Adipose tissue (tissue), 3 donors: ENCODE measurements around the gene UPK1A. TPM values are rescaled to one million over a fixed set of nuclear protein-coding genes. Genes with fewer than 3 reads are reported as not detected.
"Not testable (repeated sequence)": the region's sequence is repeated elsewhere in the genome, so short reads cannot be mapped to it uniquely, and the experiment has no call there.

ENCODE experiments used
- H3K27ac ChIP-seq: one replicate; pipeline ENCODE4 v1.5.1; 2013; ENCODE audit warnings: low read depth, low read length
- WGBS, 3 donors: extraction: QIAGEN DNeasy Blood & Tissue Kit; methylation state at CpG; one replicate each; pipeline ENCODE4 v1.1.7; 2013; 5-methylcytosine and 5-hydroxymethylcytosine counted together
- polyA plus RNA-seq, 3 donors: library from polyadenylated mRNA; stranded (reverse); fragments of 200-250 nt; gene quantifications; one replicate each; pipeline ENCODE4 v1.2.3, GENCODE V29; 2013
- donor health status: healthy with polysubstance abuse.
- donor health status: Bipolar disorder and iron deficiency.
- donor health status: healthy.

Gene UPK1A
- polyA plus RNA-seq, 3 donors = 0.05 to 0.07 TPM; not detected in 1

DNA sequence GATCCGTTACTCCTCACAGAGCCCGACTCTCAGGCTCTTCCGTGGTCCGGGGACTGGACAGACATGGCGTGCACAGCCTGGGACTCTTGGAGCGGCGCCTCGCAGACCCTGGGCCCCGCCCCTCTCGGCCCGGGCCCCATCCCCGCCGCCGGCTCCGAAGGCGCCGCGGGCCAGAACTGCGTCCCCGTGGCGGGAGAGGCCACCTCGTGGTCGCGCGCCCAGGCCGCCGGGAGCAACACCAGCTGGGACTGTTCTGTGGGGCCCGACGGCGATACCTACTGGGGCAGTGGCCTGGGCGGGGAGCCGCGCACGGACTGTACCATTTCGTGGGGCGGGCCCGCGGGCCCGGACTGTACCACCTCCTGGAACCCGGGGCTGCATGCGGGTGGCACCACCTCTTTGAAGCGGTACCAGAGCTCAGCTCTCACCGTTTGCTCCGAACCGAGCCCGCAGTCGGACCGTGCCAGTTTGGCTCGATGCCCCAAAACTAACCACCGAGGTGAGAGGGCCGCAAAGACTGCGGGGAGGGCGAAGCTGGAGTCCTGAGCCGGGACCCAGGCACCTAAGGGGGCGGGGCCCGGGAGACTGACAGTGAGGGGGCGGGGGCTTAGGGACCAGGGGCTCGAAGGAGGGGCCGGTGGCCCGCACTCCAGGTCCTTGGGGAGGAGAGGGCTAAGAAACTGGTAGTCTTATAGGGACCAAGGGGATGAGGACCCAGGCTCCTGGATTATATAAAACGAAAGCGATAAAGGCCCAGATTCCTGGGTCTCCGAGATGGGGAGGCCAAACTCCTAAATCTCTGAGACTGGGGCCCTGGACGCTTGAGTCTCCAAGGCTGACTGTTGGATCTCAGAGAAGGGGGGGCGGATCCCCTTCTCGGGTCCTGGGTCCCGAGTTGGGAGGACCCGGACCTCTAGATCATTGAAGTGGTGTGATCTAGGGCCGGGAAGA lies 22.8 kb upstream of the UPK1A start:
- no peak overlapping the region for H3K27ac ChIP-seq

DNA sequence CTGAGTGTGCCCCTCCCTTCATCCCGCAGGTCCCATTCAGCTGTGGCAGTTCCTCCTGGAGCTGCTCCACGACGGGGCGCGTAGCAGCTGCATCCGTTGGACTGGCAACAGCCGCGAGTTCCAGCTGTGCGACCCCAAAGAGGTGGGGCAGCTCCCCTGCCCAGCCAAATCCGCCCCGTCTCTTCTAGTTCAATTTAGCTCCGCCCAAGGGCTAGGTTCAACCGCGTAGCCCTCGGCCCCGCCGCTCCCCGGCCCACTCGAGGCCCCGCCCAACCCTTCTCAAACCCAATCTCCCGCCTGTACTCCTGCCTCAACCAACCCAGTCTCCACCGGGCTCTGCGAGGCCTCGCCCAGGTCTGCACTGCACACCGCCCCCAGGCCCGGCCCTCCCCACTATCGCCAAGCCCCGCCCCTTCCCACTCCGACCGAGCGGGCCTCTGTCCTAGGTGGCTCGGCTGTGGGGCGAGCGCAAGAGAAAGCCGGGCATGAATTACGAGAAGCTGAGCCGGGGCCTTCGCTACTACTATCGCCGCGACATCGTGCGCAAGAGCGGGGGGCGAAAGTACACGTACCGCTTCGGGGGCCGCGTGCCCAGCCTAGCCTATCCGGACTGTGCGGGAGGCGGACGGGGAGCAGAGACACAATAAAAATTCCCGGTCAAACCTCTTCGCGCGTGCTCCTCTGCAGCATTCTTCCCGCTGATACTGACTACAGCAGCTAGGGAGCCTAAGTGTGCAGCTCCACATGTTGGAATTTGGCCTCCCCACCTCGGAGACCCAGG lies 21.9 kb upstream of the UPK1A start:
- WGBS, 3 donors = 1% methylated on average over 52 to 60 of the region's 60 CpGs
- H3K27ac ChIP-seq = no peak overlapping the region

More for the DNA sequence above, 22.8 kb upstream of the UPK1A start:
- 1% methylated on average over 67 to 69 of the region's 69 CpGs for WGBS, 3 donors

DNA sequence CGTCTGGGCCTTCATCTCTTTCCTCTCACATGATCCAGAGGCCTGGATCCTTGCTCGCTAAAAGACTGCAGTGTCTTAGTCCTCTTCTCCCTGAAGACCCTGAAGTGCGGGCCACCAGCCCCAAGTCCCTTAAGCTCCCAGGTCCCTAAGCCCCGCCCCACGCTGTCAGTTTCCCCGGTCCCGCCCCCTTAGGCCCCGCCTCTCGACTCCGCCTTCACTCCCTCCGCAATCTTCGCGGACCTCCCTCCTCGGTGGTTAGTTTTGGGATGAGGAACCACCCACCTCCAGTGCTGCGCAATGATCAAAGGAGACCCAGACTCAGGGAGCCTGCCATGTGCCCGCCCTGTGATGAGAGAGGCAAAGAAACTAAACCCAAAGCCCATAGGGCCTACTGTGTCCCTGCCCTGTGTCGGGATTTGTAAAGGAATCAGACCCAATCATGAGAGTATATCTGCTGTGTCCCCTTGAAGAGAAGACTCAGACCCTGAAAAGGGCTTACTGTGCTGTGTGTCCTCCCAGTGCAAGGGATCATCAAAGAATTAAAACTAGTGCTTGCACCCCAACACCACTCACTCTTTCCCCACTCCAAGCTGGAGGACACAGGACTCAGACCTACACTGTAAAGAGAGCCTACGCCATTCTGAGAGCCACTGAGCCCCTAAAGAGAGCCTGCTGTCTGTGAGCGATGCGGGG lies 21.2 kb upstream of the UPK1A start:
- H3K27ac ChIP-seq = no peak overlapping the region
- WGBS, 3 donors = 17 to 21% (median 18%) methylated on average over 17 to 20 of the region's 20 CpGs

DNA sequence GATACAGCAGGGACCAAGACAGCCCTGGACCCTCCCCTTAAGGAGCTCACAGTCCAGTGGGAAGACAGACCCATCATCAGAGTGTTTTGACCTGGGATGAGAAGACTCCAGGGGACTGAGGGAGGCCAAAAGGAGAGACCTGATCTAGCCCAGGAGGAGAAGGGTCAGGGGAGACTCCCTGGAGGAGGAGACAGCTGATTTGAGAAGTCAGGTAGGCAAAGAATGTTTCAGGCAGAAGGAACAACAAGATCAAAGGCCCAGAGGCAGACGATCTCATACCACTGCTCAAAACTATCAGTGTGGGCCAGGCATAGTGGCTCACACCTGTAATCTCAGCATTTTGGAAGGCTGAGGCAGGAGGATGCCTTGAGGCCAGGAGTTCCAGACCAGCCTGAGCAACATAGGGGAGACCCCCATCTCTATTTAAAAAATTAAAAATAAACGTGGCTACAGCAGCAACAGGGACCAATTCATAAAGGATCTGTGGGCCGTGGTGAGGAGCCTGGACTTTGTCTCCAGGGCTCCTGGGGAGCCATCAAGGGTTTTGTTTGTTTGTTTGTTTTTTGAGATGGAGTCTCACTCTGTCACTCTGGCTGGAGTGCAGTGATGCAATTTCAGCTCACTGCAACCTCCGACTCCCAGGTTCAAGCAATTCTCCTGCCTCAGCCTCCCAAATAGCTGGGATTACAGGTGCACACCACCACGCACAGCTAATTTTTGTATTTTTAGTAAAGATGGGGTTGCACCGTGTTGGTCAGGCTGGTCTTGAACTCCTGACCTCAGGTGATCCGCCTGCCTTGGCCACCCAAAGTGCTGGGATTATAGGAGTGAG lies 20.4 kb upstream of the UPK1A start:
- H3K27ac ChIP-seq = no peak overlapping the region
- WGBS, 3 donors = 77 to 83% (median 81%) methylated on average over 7 of the region's 7 CpGs

DNA sequence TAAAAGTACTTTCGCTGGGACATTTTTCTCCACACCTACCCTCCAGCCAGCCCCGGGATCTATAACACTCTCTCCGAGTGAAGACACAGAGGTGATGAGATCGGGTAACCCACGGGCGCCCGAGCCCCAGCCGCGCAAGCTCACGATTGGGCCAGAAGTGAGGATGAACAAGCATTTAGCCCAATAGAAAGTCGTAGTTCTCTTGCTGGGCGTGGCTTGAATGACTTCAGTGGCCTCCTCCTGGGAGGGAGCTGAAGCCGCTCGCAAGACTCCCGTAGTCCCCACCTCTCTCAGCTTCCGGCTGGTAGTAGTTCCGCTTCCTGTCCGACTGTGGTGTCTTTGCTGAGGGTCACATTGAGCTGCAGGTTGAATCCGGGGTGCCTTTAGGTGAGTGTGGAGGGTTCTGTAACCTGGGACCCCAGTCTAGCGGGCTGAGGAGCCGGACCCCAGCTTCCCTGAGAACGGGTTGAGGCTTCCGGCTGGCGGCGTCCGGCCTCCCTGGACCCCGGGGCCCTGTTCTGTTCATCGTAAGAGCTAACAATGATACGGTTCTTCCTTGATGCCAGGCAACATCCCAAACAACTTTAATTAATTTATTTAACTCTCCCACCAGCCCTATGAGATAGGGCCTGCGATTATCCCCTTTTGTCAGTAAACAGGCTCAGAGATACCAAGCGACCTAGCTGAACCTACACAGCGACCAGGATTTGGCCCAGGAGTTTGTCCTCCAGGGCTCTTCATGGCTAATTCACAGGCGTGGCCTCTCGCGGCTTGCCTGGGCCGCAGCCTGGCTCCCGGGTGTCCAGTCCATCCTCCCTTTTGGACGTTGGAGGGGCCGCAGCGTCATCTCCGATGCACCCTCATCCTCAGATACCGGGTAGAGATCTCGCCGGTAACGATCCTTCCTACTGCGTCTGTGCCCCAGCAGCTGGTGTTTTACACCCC lies 18.0 kb upstream of the UPK1A start, which contains the start of gene COX6B1:
COX6B1 (plus strand) TSS at position 307 of the 945 bp plus-strand sequence. CDS start 2,921 bp downstream, outside the sequence.
- no peak within 1 kb of the TSS for H3K27ac ChIP-seq
- WGBS, 3 donors = 0 to 1% (median 0%) methylated on average over 46 of the region's 46 CpGs

DNA sequence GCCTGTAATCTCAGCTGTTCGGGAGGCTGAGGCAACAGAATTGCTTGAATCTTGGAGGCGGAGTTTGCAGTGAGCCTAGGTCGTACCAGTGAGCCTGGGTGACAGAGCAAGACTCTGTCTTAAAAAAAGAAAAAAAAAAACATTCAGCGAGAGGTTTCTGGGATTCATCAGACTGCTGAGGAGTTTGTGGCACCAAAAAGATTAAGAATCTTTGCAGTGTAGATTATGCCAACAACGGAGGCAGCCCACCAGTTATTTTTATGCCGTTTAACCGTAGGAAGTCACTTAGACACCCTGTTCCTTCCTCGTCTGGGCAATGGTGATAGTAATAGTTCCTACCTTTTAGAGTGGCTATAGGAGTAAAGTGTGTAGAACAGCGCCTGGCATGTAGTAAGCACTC lies 15.7 kb upstream of the UPK1A start:
- no peak overlapping the region for H3K27ac ChIP-seq
- WGBS, 3 donors = 54 to 78% (median 59%) methylated on average over 9 of the region's 9 CpGs

DNA sequence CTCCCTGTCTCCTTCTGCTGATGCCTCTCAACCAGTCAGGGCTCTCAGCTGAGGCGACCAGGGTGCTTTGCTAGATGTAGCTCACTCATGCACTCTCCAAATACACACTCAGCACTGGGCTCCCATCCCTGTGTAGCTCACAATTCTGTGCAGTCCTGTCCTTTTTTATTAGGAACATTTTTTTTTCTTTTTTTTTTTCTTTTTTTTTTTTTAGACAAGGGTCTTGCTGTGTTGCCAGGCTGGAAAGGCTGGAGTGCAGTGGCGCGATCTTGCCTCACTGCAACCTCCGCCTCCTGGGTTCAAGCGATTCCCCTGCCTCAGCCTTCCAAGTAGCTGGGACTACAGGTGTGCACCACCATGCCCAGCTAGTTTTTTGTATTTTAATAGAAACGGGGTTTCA lies 11.5 kb upstream of the UPK1A start:
- WGBS, 3 donors = 92 to 97% (median 96%) methylated on average over 6 of the region's 6 CpGs
- not testable (repeated sequence) for H3K27ac ChIP-seq

DNA sequence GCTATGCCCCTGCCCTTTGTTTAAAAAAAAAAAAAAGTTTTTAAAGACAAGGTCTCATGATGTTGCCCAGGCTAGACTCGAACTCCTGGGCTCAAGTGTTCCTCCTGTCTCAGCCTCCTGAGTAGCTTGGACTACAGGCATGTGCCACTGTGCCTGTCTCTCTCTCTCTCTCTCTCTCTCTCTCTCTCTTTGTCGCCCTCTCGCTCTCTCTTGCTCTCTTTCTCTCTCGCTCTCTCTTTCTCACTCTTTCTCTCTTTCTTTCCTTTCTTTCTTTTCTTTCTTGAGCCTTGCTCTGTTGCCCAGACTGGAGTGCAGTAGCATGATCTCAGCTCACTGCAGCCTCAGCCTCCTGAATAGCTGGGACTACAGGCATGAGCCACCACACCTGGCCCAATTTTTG lies 10.7 kb upstream of the UPK1A start:
- H3K27ac ChIP-seq = no peak overlapping the region
- WGBS, 3 donors = 94 to 96% (median 96%) methylated on average over 4 of the region's 4 CpGs

DNA sequence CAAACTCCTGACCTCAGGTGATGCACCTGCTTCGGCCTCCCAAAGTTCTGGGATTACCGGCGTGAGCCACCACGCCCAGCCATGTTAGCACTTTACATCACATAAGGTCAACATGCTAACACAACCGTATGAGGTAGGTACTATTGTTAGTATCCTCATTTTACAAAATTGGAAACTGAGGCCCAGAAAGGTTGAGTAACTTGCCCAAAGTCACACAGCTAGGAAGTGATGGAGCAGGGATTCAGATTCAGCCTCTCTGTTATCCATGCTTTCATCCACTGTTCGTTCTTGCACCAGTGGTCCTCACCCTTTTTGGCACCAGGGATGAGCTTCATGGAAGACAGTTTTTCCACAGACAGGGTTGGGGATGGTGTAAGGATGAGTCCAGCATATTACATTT lies 9.6 kb upstream of the UPK1A start:
- no peak overlapping the region for H3K27ac ChIP-seq
- 94 to 97% (median 94%) methylated on average over 6 of the region's 6 CpGs for WGBS, 3 donors

DNA sequence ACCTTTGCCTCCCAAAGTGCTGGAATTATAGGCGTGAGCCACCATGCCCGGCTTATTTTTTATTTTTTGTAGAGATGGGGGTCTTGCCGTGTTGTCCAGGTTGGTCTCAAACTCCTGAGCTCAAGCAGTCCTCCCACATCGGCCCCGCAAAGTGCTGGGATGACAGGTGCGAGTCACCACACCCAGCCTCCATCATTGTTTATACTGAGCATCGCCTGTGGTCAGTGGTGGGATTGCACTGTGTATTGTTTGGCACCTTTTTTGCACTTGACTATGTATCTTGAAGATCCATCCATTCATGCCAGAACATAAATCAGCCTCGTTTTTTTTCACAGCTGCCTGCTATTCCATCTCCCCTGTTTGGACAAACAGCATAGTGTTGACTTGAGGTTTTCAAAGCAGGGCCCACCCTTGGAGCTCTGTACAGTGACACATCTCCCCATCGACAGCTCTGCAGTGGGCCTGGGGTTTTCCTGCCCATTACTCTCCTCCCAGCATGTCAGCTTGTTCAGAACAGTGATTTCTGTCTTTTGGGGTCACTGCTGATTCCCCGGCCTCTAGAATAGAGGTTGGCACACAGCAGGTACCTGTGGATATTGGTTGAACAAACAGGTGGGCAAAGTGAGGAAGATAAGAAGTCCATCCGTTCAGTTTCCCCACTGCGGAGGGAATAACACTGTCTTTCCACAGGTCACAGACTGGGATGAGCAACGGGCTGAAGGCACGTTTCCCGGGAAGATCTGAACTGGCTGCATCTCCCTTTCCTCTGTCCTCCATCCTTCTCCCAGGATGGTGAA lies 8.2 kb upstream of the UPK1A start:
- H3K27ac ChIP-seq = no peak overlapping the region
- 84 to 93% (median 90%) methylated on average over 15 of the region's 15 CpGs for WGBS, 3 donors

DNA sequence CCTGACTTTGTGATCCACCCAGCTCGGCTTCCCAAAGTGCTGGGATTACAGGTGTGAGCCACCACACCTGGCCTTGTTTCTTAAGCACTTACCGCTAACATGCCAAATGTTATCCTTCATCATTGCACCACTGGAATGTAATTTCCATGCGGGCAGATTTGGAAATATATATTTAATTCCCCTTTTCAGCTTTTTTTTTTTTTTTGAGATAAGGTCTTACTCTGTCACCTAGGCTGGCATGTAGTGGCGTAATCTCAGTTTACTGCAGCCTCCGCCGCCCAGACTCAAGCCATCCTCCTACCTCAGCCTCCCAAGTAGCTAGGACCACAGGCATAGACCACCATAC lies 4.3 kb upstream of the UPK1A start:
- WGBS, 3 donors = 90 to 99% (median 93%) methylated on average over 6 of the region's 6 CpGs
- H3K27ac ChIP-seq = no peak overlapping the region

DNA sequence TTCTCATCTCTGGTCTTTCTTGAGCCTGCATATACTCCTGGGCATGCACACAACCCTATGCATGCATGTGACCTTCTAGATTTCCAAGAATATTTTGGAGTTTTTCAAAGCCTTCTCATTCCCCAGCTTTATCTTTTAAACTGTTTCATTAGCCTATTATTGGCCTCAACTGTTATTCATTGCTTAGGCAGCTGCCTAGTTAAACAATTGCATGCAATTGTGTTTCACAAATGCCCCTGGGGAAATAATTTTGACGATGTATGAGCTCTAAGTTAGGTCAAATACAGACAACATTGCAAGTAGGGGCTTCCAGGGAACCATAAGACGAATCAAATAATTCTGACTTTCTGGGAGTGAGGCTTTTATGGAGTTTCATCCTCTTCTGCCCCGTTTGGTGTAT lies 2.3 kb upstream of the UPK1A start:
- WGBS, 3 donors = 79 to 88% (median 84%) methylated on average over 3 of the region's 3 CpGs
- no peak overlapping the region for H3K27ac ChIP-seq

DNA sequence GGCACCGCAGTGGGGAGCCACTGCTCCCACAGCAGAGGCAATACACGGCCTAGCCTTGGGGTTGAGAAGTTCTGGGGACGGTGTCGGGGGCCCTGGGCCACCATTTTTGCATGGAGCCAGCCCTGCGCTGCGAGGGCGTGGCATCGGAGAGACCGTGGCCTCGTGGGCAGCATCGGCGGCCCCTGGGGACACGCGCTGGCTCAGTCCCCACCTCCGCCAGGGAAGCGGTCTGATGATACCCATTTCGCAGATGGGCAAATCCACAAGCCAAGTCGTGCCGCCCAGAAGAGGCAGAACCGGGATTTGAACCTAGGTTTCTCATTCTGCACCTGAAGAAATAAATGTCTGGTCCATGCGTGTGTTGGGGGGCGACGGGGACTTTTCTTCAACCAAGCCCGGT lies 1.2 kb upstream of the UPK1A start:
- 92 to 97% (median 94%) methylated on average over 24 of the region's 24 CpGs for WGBS, 3 donors
- H3K27ac ChIP-seq = no peak overlapping the region

DNA sequence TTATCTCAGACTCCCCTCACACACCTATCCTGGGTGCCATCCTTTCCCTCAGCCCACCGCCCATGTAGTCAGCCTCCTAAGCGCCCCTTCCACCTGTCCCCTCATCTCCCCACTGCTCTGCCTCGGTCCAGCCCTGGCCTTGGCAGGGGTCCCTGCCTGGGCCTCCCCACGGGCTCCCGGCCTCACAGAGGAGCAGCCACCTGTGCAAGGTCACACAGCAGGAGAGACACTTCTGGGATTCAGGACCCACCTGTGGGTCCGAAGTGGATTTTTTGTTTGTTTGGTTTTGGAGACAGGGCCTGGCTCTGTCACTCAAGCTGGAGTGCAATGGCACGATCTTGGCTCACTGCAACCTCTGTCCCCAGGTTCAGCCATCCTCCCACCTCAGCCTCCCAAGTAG lies 713 bp upstream of the UPK1A start:
- H3K27ac ChIP-seq = no peak overlapping the region
- 50 to 95% (median 82%) methylated on average over 7 of the region's 7 CpGs for WGBS, 3 donors

DNA sequence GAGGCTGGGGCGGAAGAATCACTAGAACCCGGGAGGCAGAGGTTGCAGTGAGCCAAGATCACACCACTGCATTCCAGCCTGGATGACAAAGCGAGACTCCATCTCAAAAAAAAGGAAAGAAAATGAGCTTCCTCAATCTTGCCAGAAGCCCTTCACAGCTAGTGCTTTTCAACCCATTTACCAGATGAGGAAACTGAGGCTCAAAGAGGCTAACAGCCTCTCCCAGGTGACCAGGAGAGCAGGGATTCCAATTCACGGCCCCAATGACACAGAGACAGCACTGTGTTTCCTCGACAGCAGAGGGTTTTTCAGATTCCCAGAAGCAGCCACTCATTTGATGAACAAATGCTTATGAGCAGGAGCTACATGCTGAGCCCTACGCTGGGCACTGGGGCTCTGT lies 3.2 kb downstream of the UPK1A start:
- no peak overlapping the region for H3K27ac ChIP-seq
- 70 to 79% (median 76%) methylated on average over 6 of the region's 6 CpGs for WGBS, 3 donors

DNA sequence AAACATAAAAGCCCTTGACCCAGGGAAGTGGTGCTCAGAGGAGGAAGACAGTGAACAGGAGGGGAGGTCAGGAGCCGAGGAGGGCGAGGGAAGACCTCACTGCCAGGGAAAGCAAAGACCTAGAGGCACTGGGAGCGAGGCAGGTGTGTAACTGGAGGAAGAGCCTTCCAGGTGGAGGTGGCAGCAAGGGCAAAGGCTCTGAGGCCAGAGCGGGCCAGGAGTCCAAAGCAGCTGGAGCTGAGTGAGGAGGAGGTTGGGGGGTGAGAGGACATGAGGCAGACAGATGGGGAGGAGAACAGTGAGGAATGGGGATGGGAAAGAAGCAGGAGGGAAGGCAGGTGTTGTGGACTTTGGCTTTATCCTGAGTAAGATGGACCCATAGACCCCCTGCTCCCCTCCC lies 3.7 kb downstream of the UPK1A start:
- 50 to 66% (median 61%) methylated on average over 4 of the region's 4 CpGs for WGBS, 3 donors
- H3K27ac ChIP-seq = no peak overlapping the region
